Osteoblast (primary cell): Measurements from ENCODE around the gene EYA4. TPM values are rescaled to one million over a fixed set of nuclear protein-coding genes. Genes with fewer than 3 reads are reported as not detected.

Source experiments
- DNase-seq: peaks from one replicate; pipeline ENCODE4 v3.0.0; 2011; ENCODE audit warnings: low spot score, mixed read lengths; ENCODE audit not compliant: insufficient read length; ENCODE audit errors: missing footprints
- H2AFZ ChIP-seq: 2 replicates; pipeline ENCODE4 v1.6.0; 2011; ENCODE audit warnings: mild to moderate bottlenecking, low read length
- H3K27ac ChIP-seq: 2 replicates; pipeline ENCODE4 v1.5.1; 2011; ENCODE audit warnings: mild to moderate bottlenecking, low read depth, low read length, moderate library complexity
- H3K27me3 ChIP-seq: 2 replicates; pipeline ENCODE4 v1.6.0; 2012; ENCODE audit warnings: mild to moderate bottlenecking, control low read depth, inconsistent platforms, low read length, moderate library complexity; ENCODE audit not compliant: insufficient read depth
- H3K36me3 ChIP-seq: 2 replicates; pipeline ENCODE4 v1.5.1; 2011; ENCODE audit warnings: mild to moderate bottlenecking, low read length, control low read depth, moderate library complexity; ENCODE audit not compliant: insufficient read depth
- H3K4me1 ChIP-seq: 2 replicates; pipeline ENCODE4 v1.5.1; 2011; ENCODE audit warnings: mild to moderate bottlenecking, low read length, control low read depth, moderate library complexity; ENCODE audit not compliant: insufficient read depth
- H3K4me2 ChIP-seq: 2 replicates; pipeline ENCODE4 v1.6.0; 2011; ENCODE audit warnings: mild to moderate bottlenecking, low read length; ENCODE audit not compliant: insufficient read depth
- H3K4me3 ChIP-seq: fragments of 200-600 bp; sonication (generic); 3 replicates; pipeline ENCODE4 v1.5.1; 2012; ENCODE audit warnings: mild to moderate bottlenecking, low read length, inconsistent platforms; ENCODE audit not compliant: insufficient read depth
- H3K79me2 ChIP-seq: 2 replicates; pipeline ENCODE4 v1.6.0; 2012; ENCODE audit warnings: mild to moderate bottlenecking, low read length, control low read depth, inconsistent platforms; ENCODE audit not compliant: insufficient read depth
- H3K9me3 ChIP-seq: 2 replicates; pipeline ENCODE4 v1.5.1; 2011; ENCODE audit warnings: low read depth, low read length, control low read depth
- H4K20me1 ChIP-seq: 2 replicates; pipeline ENCODE4 v1.6.0; 2012; ENCODE audit warnings: mild to moderate bottlenecking, low read length, control low read depth; ENCODE audit not compliant: insufficient read depth
- CTCF ChIP-seq: IDR thresholded peaks from 2 replicates; pipeline ENCODE4 v1.5.1; 2011; ENCODE audit warnings: mild to moderate bottlenecking, low read depth, low read length, moderate library complexity; ENCODE audit errors: extremely low read depth
- total RNA-seq: library from RNA; depleted of rRNA; stranded (reverse); fragments of >200 nt; gene quantifications from 2 replicates; pipeline ENCODE4 v1.2.3, GENCODE V29; 2012

Gene EYA4
- total RNA-seq, 1 donor = 35.5 TPM

GRCh38 chr6:133460101-133460500 is 218.9 kb downstream of the EYA4 start:
- Histone ChIP-seq H3K27me3 (no peaks in the 10 kb centered on the region), H3K79me2 (no peaks in the 10 kb centered on the region), H3K36me3 (no peaks in the 10 kb centered on the region), H3K4me1 (no peaks in the 10 kb centered on the region), H4K20me1 (no peaks in the 10 kb centered on the region), H3K27ac (no peak overlapping the region), H3K9me3 (no peaks in the 10 kb centered on the region), H3K4me3 (no peak overlapping the region), H3K4me2 (no peak overlapping the region), H2AFZ (no peak overlapping the region)
- no peak for DNase-seq
- TF ChIP-seq CTCF = no peak

GRCh38 chr6:133463790-133464189 is 222.6 kb downstream of the EYA4 start:
- Histone ChIP-seq H3K79me2 (no peaks in the 10 kb centered on the region), H3K4me1 (no peaks in the 10 kb centered on the region), H3K27ac (no peak overlapping the region), H2AFZ (no peak overlapping the region), H3K4me2 (no peak overlapping the region), H3K4me3 (no peak overlapping the region), H4K20me1 (no peaks in the 10 kb centered on the region), H3K36me3 (no peaks in the 10 kb centered on the region), H3K27me3 (no peaks in the 10 kb centered on the region), H3K9me3 (no peaks in the 10 kb centered on the region)
- no peak for TF ChIP-seq CTCF
- no peak for DNase-seq

GRCh38 chr6:133466680-133467079 is 225.5 kb downstream of the EYA4 start:
- TF ChIP-seq CTCF = no peak
- H2AFZ ChIP-seq = no peak overlapping the region
- DNase-seq = no peak
- H3K4me3 ChIP-seq = no peak overlapping the region
- no peaks in the 10 kb centered on the region for H3K79me2 ChIP-seq
- H3K4me2 ChIP-seq = no peak overlapping the region
- H3K27me3 ChIP-seq = no peaks in the 10 kb centered on the region
- H3K9me3 ChIP-seq = no peaks in the 10 kb centered on the region
- no peaks in the 10 kb centered on the region for H3K4me1 ChIP-seq
- H3K36me3 ChIP-seq = no peaks in the 10 kb centered on the region
- no peak overlapping the region for H3K27ac ChIP-seq
- no peaks in the 10 kb centered on the region for H4K20me1 ChIP-seq

GRCh38 chr6:133467231-133467981 is 226.2 kb downstream of the EYA4 start:
- Histone ChIP-seq H3K27ac (no peak overlapping the region), H3K4me2 (no peak overlapping the region)

More at GRCh38 chr6:133467231-133467981, 226.2 kb downstream of the EYA4 start:
- no peak for DNase-seq
- Histone ChIP-seq H4K20me1 (no peaks in the 10 kb centered on the region), H3K79me2 (no peaks in the 10 kb centered on the region), H2AFZ (no peak overlapping the region), H3K9me3 (no peaks in the 10 kb centered on the region), H3K4me1 (no peaks in the 10 kb centered on the region), H3K36me3 (no peaks in the 10 kb centered on the region), H3K27me3 (no peaks in the 10 kb centered on the region), H3K4me3 (no peak overlapping the region)
- TF ChIP-seq CTCF = no peak
